HG03469 (cell line): Measurements from ENCODE around the gene SPINK13.
"Not testable (repeated sequence)": the region's sequence is repeated elsewhere in the genome, so short reads cannot be mapped to it uniquely, and the experiment has no call there.

Experiments
- ATAC-seq: cut with Tn5 transposase; IDR thresholded peaks from one replicate; pipeline ENCODE4 v1.9.1; 2021; ENCODE audit warnings: mild to moderate bottlenecking, moderate library complexity, moderate number of reproducible peaks; ENCODE audit not compliant: unreplicated experiment

SPINK13 gene

DNA sequence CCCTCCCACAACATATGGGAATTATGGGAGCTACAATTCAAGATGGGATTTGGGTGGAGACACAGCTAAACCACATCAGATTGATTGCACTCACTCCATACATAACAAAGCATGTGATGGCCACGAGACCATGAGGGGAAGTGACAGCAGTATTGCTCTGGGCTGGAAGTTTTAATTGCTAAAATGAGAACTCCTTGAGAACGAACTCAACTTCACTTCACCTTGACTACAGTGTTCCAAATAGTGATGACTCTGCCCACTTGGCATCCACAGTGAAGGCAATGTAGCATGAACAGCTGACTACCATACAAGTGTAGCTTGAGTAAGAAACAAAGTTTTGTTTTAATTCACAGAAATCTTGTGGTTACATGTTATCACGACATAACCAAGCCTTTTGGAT, 42.9 kb downstream of the SPINK13 start:
- ATAC-seq = no peak

- no peak for ATAC-seq
Observed at GRCh38 chr5:148312153-148312552, 43.6 kb downstream of the SPINK13 start, which contains the start of gene SPINK7. SPINK7 (plus strand) TSS chr5:148312423; CDS start chr5:148312484, 61 bp downstream.

- no peak for ATAC-seq
Observed at GRCh38 chr5:148314187-148314586, 45.6 kb downstream of the SPINK13 start.

DNA sequence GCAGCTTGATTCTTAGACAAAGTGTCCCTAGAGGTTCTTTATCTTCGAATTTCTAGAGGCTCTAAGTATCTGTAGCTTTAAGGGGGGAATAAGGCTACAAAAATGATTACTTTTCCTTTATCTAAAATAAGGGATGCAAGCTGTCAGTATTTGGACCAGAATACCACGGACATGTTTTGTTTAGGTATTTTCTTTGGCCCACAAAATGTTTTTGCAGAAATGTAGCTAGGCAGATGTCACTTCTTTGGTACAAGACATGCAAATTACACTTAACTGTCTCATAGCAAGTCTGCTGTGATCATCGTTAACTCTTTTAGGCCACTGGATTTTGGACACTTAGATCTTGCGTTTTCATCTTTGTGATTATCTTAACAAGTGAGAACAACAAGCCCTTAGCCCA, 46.1 kb downstream of the SPINK13 start:
- ATAC-seq = no peak

- ATAC-seq = not testable (repeated sequence)
Observed at GRCh38 chr5:148320011-148320963, 51.7 kb downstream of the SPINK13 start.

DNA sequence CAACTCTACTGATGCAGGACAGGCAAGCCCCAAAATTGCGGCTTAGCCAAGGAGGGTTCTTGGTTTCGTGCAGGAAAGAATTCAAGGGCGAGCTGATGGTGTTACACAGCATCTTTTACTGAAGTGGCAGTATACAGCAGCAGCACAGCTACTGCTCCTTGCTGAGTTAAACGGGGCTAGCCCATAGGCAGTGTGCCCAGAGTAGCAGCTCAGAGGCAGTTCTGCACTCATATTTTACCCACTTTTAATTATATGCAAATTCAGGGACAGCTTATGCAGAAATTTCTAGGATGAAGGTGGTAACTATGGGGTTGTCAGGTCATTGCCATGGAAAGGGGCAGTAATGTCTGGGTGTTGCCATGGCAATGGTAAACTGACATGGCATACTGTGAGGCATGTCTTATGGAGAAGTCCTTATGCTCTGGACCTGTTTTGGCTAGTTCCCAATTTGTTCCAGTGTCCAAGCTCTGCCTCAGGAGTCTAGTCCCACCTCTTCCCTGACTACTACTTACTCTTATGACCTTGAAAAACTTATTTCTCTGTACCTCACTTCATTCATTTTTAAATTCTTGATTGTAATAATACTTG, 64.8 kb downstream of the SPINK13 start:
- no peak for ATAC-seq

- no peak for ATAC-seq
Observed at GRCh38 chr5:148335259-148335658, 66.7 kb downstream of the SPINK13 start, which contains the start of gene SPINK9. SPINK9 (plus strand) TSS chr5:148335559; CDS start chr5:148335614, 55 bp downstream.
